ENCODE data around the gene PTX4. TPM values are rescaled to one million over a fixed set of nuclear protein-coding genes. Genes with fewer than 3 reads are reported as not detected.

PTX4 gene
- polyA plus RNA-seq, 1 of the 3 experiments (the other 2 are of a cell fraction): not detected

DNA sequence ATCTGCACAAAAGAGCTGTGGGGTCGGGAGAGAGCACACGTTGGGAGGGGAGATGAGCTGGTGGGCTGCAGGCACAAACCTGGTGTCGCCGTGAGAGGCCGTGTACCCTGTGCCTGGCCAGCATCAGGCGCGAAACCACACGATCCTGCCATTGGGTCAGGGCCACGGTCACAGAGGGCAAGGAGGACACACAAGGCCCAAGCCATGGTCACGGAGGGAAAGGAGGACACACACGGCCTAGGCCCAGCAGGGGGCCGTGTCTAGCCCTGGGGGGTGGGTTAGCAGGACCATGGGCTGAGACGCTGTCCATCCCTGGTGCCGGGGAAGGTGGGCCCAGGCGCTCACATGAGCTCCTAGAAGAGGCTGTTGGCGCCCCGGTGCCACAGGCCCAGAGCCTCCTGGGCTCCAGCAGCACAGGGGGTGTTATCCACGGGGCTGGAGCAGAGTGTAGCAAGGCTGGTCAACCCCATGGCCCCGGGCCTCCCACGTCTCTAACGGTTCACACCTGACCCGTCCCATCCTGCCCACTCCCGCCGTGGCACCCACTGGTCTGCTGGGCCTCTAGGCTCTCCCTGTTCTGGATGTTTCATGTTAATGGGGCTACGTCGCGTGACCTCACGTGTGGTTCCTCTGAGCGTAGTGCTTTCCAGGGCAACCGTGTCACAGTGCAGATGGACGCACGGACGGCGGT, 36.9 kb downstream of the PTX4 start (continued):
- TF ChIP-seq, protein P1, sequence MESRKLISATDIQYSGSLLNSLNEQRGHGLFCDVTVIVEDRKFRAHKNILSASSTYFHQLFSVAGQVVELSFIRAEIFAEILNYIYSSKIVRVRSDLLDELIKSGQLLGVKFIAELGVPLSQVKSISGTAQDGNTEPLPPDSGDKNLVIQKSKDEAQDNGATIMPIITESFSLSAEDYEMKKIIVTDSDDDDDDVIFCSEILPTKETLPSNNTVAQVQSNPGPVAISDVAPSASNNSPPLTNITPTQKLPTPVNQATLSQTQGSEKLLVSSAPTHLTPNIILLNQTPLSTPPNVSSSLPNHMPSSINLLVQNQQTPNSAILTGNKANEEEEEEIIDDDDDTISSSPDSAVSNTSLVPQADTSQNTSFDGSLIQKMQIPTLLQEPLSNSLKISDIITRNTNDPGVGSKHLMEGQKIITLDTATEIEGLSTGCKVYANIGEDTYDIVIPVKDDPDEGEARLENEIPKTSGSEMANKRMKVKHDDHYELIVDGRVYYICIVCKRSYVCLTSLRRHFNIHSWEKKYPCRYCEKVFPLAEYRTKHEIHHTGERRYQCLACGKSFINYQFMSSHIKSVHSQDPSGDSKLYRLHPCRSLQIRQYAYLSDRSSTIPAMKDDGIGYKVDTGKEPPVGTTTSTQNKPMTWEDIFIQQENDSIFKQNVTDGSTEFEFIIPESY (IDR thresholded peaks at IDR 0.05; ENCODE audit: borderline replicate concordance, low read depth): no peak

- ChIA-PET CTCF (no interaction called here), POLR2A (no interaction called here)
- TF ChIP-seq CHD2 (IDR thresholded peaks at IDR 0.05; ENCODE audit: low read length, partially characterized antibody) (no peak), GATA2 (CRISPR knock-in tag; IDR thresholded peaks at IDR 0.05) (no peak), MXI1 (IDR thresholded peaks at IDR 0.05; ENCODE audit: low read depth, low read length) (no peak), FOSL2 (IDR thresholded peaks at IDR 0.05; ENCODE audit: borderline replicate concordance, low read depth) (no peak), POLR2AphosphoS5 (IDR thresholded peaks at IDR 0.05; ENCODE audit: low read depth, low read length) (no peak), USF2 (IDR thresholded peaks at IDR 0.05; ENCODE audit: borderline replicate concordance, low read depth, low read length) (no peak), RAD21 (IDR thresholded peaks at IDR 0.05; ENCODE audit: low read length) (no peak), ELF1 (IDR thresholded peaks at IDR 0.05) (no peak), FOXJ3 (CRISPR knock-in tag; IDR thresholded peaks at IDR 0.05) (no peak), TAF1 (IDR thresholded peaks at IDR 0.05; ENCODE audit: borderline replicate concordance, low read depth, low read length) (no peak)
Measured at GRCh38 chr16:1450841-1451240, 37.9 kb downstream of the PTX4 start.

DNA sequence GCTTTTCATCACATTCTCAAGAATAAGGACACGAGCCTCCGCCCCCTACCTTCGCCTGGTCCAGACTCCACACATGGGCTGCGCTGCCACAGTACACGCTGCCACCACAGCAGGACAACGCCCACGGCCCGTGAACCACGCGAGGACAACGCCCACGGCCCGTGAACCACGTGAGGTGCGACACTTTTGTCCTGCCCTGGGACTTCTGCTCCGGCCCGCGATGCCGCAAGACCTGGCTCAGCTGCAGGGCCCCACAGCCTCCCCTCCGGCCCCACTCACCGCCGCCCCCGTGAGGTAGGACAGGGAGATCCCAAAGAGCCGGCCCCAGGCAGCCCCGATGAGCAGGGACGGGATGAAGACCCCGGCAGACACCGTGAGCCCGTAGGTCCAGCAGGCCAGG, 38.5 kb downstream of the PTX4 start:
- Histone ChIP-seq H3K9me2 (no peaks in the 10 kb centered on the region), H3K27me3 (ENCODE audit: insufficient read depth) (no peaks in the 10 kb centered on the region), H3K4me3 (ENCODE audit: low read depth in 2 of 2, low read length in 1 of 2) (no peak overlapping the region), H3K4me2 (no peak overlapping the region), H3K9me3 (no peaks in the 10 kb centered on the region), H3K27ac (ENCODE audit: low read depth in 2 of 2, low read length in 1 of 2) (no peak overlapping the region), H3K9ac (no peak overlapping the region), H3K4me1 (ENCODE audit: control insufficient read depth in 1 of 2, insufficient read depth in 2 of 2, low read depth in 1 of 2, low read length in 1 of 2) (no peaks in the 10 kb centered on the region), H3K36me3 (replicated peaks in 1 of 2; ENCODE audit: control insufficient read depth in 1 of 2, insufficient read depth in 2 of 2, low read length in 1 of 2) (peaks cover 0 to 35% of the 10 kb centered on the region in 2 experiments), H2AFZ (ENCODE audit: low read depth) (no peak overlapping the region), H3K79me2 (ENCODE audit: insufficient read depth) (no peaks in the 10 kb centered on the region), H4K20me1 (ENCODE audit: insufficient read depth) (no peaks in the 10 kb centered on the region), H3F3A (replicated peaks; ENCODE audit: insufficient read depth) (no peaks in the 10 kb centered on the region)
- TF ChIP-seq SMC3 (IDR thresholded peaks at IDR 0.05; ENCODE audit: low read depth, low read length): no peak
- no peak for TF ChIP-seq YY1 (IDR thresholded peaks at IDR 0.05; ENCODE audit: low read depth)
- TF ChIP-seq ELF1 (IDR thresholded peaks at IDR 0.05): no peak
- no peak for TF ChIP-seq RFX5 (IDR thresholded peaks at IDR 0.05; ENCODE audit: low read length)
- TF ChIP-seq SIN3A (IDR thresholded peaks at IDR 0.05; ENCODE audit: borderline replicate concordance, low read depth, low read length): no peak
- TF ChIP-seq FOXJ3 (CRISPR knock-in tag; IDR thresholded peaks at IDR 0.05): no peak
- no peak for TF ChIP-seq EZH2phosphoT487 (IDR thresholded peaks at IDR 0.05; ENCODE audit: borderline replicate concordance, low read depth)
- no peak for TF ChIP-seq NFIC (IDR thresholded peaks at IDR 0.05; ENCODE audit: borderline replicate concordance)
- no peak for TF ChIP-seq CHD2 (IDR thresholded peaks at IDR 0.05; ENCODE audit: low read length, partially characterized antibody)
- TF ChIP-seq GABPA (IDR thresholded peaks at IDR 0.05; ENCODE audit: low read depth): no peak
- no peak for TF ChIP-seq GATA2 (CRISPR knock-in tag; IDR thresholded peaks at IDR 0.05)
- no peak for TF ChIP-seq TCF12 (IDR thresholded peaks at IDR 0.05)
- no peak for TF ChIP-seq NRF1 (IDR thresholded peaks at IDR 0.05; ENCODE audit: low read depth, low read length)
- ChIA-PET POLR2A (no interaction called here), CTCF (no interaction called here)
- 96% methylated on average over 26 of the region's 29 CpGs for WGBS (ENCODE audit: low lambda C conversion rate)
- no peak for DNase-seq

More at GRCh38 chr16:1450841-1451240, 37.9 kb downstream of the PTX4 start:
- no peak overlapping the region for H2AFZ ChIP-seq (ENCODE audit: low read depth)
- peaks cover 0 to 38% of the 10 kb centered on the region in 2 experiments for H3K36me3 ChIP-seq (replicated peaks in 1 of 2; ENCODE audit: control insufficient read depth in 1 of 2, insufficient read depth in 2 of 2, low read length in 1 of 2)
- no peak for DNase-seq
- no peak overlapping the region for H3K9ac ChIP-seq
- H3K9me2 ChIP-seq: no peaks in the 10 kb centered on the region
- H3K9me3 ChIP-seq: no peaks in the 10 kb centered on the region
- H3K4me2 ChIP-seq: no peak overlapping the region
- no peaks in the 10 kb centered on the region for H3K4me1 ChIP-seq (ENCODE audit: control insufficient read depth in 1 of 2, insufficient read depth in 2 of 2, low read depth in 1 of 2, low read length in 1 of 2)
- no peak overlapping the region for H3K27ac ChIP-seq (ENCODE audit: low read depth in 2 of 2, low read length in 1 of 2)
- H3K79me2 ChIP-seq (ENCODE audit: insufficient read depth): no peaks in the 10 kb centered on the region
- H3F3A ChIP-seq (replicated peaks; ENCODE audit: insufficient read depth): no peaks in the 10 kb centered on the region
- 97% methylated on average over 10 of the region's 21 CpGs for WGBS (ENCODE audit: low lambda C conversion rate)
- no peak overlapping the region for H3K4me3 ChIP-seq (ENCODE audit: low read depth in 2 of 2, low read length in 1 of 2)
- no peaks in the 10 kb centered on the region for H4K20me1 ChIP-seq (ENCODE audit: insufficient read depth)
- H3K27me3 ChIP-seq (ENCODE audit: insufficient read depth): no peaks in the 10 kb centered on the region
